ENCODE data around the gene PARD3.

PARD3 gene

DNA sequence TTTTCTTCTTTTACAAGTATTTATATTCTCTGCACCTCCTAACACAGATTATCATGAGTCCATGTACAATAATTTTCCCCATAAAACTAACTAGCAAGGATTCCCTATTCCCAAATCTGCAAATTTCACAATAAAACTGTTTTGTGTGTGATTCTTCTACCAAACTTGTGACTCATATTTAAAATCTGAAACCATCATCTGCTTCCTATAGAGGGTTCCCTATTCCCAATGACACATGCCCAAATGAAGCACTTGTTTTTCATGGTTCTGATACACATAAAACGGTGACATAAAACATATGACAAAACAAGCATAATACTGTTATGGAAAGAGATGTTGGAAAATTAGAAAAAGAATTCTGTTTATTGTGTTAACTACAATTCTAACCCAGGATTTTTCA lies 657.6 kb downstream of the PARD3 start:
- Histone ChIP-seq H3K9me3 (no peaks in the 10 kb centered on the region), H3K36me3 (replicated peaks) (no peaks in the 10 kb centered on the region), H3K4me3 (no peak overlapping the region), H3K27me3 (ENCODE audit: low read depth) (no peaks in the 10 kb centered on the region), H3K4me1 (peaks cover 3% of the 10 kb centered on the region; the same call in 1 of the 2 replicates)
- in situ Hi-C loops (cut with MboI; ENCODE audit: low sequenced_read_pairs) = no loop called here
- DNase-seq (ENCODE audit: low spot score in 2 of 2) = no peak

DNA sequence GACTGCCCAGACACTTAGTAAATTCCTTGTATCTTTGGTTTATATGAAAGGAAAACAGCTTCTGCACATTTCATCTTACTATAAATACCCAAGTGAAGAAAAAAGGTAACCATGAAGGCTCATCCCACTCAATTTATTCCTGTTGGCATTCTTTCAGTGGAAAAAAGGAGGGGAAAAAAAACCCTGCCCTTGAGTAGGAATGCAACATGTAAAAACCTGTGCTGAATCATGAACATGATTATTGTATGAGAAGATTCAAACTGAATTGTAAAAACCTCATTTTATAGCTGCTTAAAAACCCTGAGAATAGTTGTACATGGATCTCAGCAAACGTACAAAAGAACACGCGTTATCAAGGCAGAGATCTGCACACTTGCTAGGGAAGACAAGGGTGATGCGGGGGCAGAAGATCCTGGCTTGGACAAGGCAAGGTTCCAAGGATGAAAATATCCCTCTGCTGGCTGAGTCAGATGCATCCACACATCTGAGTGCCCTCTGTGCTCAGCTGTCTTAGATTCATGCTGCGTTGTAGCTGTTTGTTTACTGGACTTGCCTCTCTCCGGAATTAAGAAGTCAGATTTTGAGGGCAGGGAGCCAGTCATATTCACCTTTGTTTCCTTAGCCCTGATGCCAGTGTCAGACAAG lies 658.2 kb downstream of the PARD3 start:
- DNase-seq (ENCODE audit: low spot score in 2 of 2) = no peak
- Histone ChIP-seq H3K4me1 (peaks cover 3% of the 10 kb centered on the region; the same call in 1 of the 2 replicates), H3K4me3 (no peak overlapping the region), H3K36me3 (replicated peaks) (no peaks in the 10 kb centered on the region), H3K9me3 (no peaks in the 10 kb centered on the region), H3K27me3 (ENCODE audit: low read depth) (no peaks in the 10 kb centered on the region)
- in situ Hi-C loops (cut with MboI; ENCODE audit: low sequenced_read_pairs) = no loop called here

GRCh38 chr10:34155812-34156211 lies 659.3 kb downstream of the PARD3 start:
- no peaks in the 10 kb centered on the region for H3K9me3 ChIP-seq
- in situ Hi-C loops (cut with MboI; ENCODE audit: low sequenced_read_pairs) = no loop called here
- DNase-seq (ENCODE audit: low spot score in 2 of 2) = no peak
- H3K36me3 ChIP-seq (replicated peaks) = no peaks in the 10 kb centered on the region
- H3K27me3 ChIP-seq (ENCODE audit: low read depth) = no peaks in the 10 kb centered on the region
- H3K4me3 ChIP-seq = no peak overlapping the region
- peaks cover 3% of the 10 kb centered on the region; the same call in 1 of the 2 replicates for H3K4me1 ChIP-seq

DNA sequence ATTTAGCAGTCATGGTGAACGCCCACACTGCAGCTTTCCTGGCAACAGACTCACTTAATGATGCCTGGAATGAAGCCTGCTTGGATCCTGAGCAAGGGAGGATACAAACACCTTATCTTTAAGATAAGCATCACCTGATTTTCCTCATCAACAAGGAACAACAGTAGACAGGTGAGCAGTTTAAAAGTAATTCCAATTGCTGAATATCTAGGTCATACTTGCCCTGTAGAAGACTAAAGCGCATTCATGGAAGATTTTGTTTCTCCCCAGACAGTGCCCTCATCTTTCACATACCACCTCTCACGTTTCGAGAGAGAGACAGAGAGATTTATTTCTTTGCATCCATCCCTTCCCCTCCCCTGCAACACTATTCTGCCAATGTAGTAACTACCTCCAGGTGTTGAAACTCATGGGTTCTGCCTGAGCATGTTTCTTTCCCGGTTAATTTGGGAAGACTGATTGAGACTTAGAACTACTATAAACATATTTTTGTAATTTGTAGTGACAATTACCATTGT lies 660.7 kb downstream of the PARD3 start:
- in situ Hi-C loops (cut with MboI; ENCODE audit: low sequenced_read_pairs) = no loop called here
- Histone ChIP-seq H3K27me3 (ENCODE audit: low read depth) (no peaks in the 10 kb centered on the region), H3K4me1 (peaks cover 3% of the 10 kb centered on the region; the same call in 1 of the 2 replicates), H3K9me3 (no peaks in the 10 kb centered on the region), H3K36me3 (replicated peaks) (no peaks in the 10 kb centered on the region), H3K4me3 (no peak overlapping the region)
- DNase-seq (ENCODE audit: low spot score in 2 of 2) = no peak

GRCh38 chr10:34153663-34154382 lies 661.3 kb downstream of the PARD3 start:
- DNase-seq (ENCODE audit: low spot score in 2 of 2) = no peak
- Histone ChIP-seq H3K36me3 (replicated peaks) (no peaks in the 10 kb centered on the region), H3K27me3 (ENCODE audit: low read depth) (no peaks in the 10 kb centered on the region), H3K9me3 (no peaks in the 10 kb centered on the region), H3K4me1 (peaks cover 3% of the 10 kb centered on the region; the same call in 1 of the 2 replicates), H3K4me3 (no peak overlapping the region)
- in situ Hi-C loops (cut with MboI; ENCODE audit: low sequenced_read_pairs) = no loop called here

- no peaks in the 10 kb centered on the region for H3K9me3 ChIP-seq
- in situ Hi-C loops (cut with MboI; ENCODE audit: low sequenced_read_pairs) = no loop called here
- DNase-seq (ENCODE audit: low spot score in 2 of 2) = no peak
- H3K4me3 ChIP-seq = no peak overlapping the region
- H3K4me1 ChIP-seq = peaks cover 3% of the 10 kb centered on the region; the same call in 1 of the 2 replicates
- no peaks in the 10 kb centered on the region for H3K36me3 ChIP-seq (replicated peaks)
- H3K27me3 ChIP-seq (ENCODE audit: low read depth) = no peaks in the 10 kb centered on the region
Measured at GRCh38 chr10:34152434-34152833, 662.7 kb downstream of the PARD3 start.

- no peaks in the 10 kb centered on the region for H3K9me3 ChIP-seq
- in situ Hi-C loops (cut with MboI; ENCODE audit: low sequenced_read_pairs) = no loop called here
Measured at GRCh38 chr10:34151931-34152330, 663.2 kb downstream of the PARD3 start.

DNA sequence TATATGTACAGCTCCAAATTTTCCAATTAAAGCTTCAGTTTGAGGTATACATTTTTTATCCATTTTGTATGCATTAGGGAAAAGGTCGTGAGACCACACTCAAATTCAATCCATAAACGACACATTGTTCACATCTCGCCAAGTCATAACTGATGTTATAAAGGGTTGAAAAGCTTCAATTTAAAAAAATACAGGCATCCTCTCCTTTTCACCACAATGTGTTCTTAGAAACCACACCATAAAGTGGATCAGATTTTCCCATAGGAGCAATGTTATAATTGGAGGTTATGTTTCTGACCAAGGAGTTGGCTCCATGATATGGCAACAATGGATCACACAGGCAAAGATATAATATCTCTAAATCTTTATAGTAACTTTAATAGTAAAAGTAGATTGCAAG lies 663.6 kb downstream of the PARD3 start:
- H3K36me3 ChIP-seq (replicated peaks) = no peaks in the 10 kb centered on the region
- H3K4me1 ChIP-seq = peaks cover 3% of the 10 kb centered on the region; the same call in 1 of the 2 replicates
- H3K9me3 ChIP-seq = no peaks in the 10 kb centered on the region
- in situ Hi-C loops (cut with MboI; ENCODE audit: low sequenced_read_pairs) = no loop called here
- no peak overlapping the region for H3K4me3 ChIP-seq
- no peaks in the 10 kb centered on the region for H3K27me3 ChIP-seq (ENCODE audit: low read depth)
- no peak for DNase-seq (ENCODE audit: low spot score in 2 of 2)

More at GRCh38 chr10:34151931-34152330, 663.2 kb downstream of the PARD3 start:
- Histone ChIP-seq H3K27me3 (ENCODE audit: low read depth) (no peaks in the 10 kb centered on the region), H3K36me3 (replicated peaks) (no peaks in the 10 kb centered on the region), H3K4me1 (peaks cover 3% of the 10 kb centered on the region; the same call in 1 of the 2 replicates), H3K4me3 (no peak overlapping the region)
- DNase-seq (ENCODE audit: low spot score in 2 of 2) = no peak

DNA sequence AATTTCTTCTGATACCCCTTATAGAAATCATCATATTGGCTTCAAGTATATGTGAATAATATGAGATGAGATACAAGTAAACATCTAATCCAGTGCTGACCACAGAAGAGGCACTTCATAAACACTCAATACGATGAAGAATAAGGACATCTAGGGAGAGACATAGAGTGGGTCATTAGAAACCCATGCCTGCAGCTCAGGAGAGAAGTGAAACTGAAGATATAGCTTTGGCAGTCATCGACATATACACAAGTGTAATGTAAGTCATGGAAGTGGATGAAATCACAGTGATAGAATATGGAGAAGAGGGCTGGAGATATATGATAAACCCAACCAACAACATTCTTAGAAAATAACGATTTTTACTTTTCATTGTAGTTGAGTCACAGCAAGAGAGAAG lies 665.0 kb downstream of the PARD3 start:
- DNase-seq (ENCODE audit: low spot score in 2 of 2) = no peak

DNA sequence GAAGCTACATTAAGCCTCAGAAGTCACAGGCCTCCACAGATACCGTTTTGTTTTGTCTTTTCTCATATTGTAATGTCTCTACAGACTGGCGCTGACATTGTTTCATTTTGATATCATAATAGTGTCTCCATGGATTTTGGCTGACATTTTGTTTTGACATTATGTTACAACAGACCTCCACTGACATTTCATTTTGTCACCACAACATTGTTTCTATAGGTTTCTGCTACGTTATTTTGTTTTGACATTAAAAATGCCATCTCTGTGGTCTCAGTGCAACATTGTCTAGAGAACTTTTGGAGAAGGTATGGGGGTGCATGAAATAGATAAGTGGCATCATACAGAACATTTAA lies 666.8 kb downstream of the PARD3 start:
- Histone ChIP-seq H3K9me3 (no peaks in the 10 kb centered on the region), H3K4me3 (no peak overlapping the region), H3K36me3 (replicated peaks) (no peaks in the 10 kb centered on the region), H3K27me3 (ENCODE audit: low read depth) (no peaks in the 10 kb centered on the region), H3K4me1 (no peaks in the 10 kb centered on the region)
- in situ Hi-C loops (cut with MboI; ENCODE audit: low sequenced_read_pairs) = no loop called here
- DNase-seq (ENCODE audit: low spot score in 2 of 2) = no peak

More for the DNA sequence above, 665.0 kb downstream of the PARD3 start:
- Histone ChIP-seq H3K36me3 (replicated peaks) (no peaks in the 10 kb centered on the region), H3K27me3 (ENCODE audit: low read depth) (no peaks in the 10 kb centered on the region), H3K4me3 (no peak overlapping the region), H3K4me1 (peaks cover 3% of the 10 kb centered on the region; the same call in 1 of the 2 replicates), H3K9me3 (no peaks in the 10 kb centered on the region)
- in situ Hi-C loops (cut with MboI; ENCODE audit: low sequenced_read_pairs) = no loop called here

GRCh38 chr10:34147641-34148304 lies 667.3 kb downstream of the PARD3 start:
- in situ Hi-C loops (cut with MboI; ENCODE audit: low sequenced_read_pairs) = no loop called here
- no peak for DNase-seq (ENCODE audit: low spot score in 2 of 2)
- no peaks in the 10 kb centered on the region for H3K27me3 ChIP-seq (ENCODE audit: low read depth)
- no peaks in the 10 kb centered on the region for H3K4me1 ChIP-seq
- no peak overlapping the region for H3K4me3 ChIP-seq
- no peaks in the 10 kb centered on the region for H3K36me3 ChIP-seq (replicated peaks)
- no peaks in the 10 kb centered on the region for H3K9me3 ChIP-seq

DNA sequence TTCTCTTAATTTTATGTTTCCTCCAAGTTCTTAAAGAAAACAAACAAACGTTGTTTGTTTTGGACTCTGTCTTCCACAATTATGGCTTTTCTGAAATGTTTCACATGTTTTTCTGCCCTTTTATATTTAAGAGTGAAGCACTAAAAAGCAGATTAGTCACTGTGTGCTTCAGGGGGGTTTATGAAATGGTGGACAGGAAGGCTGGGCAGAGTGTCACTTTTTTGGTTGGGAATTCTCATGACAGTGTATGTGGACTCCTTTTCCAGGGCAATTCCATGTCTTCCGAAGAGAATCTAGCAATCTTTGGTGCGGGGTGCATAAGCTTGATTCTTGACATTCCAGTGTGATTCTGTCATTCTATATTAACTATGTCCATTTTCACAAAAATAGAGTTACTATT lies 669.4 kb downstream of the PARD3 start:
- H3K4me1 ChIP-seq = no peaks in the 10 kb centered on the region
- no peak for DNase-seq (ENCODE audit: low spot score in 2 of 2)
- no peak overlapping the region for H3K4me3 ChIP-seq
- H3K36me3 ChIP-seq (replicated peaks) = no peaks in the 10 kb centered on the region
- H3K27me3 ChIP-seq (ENCODE audit: low read depth) = no peaks in the 10 kb centered on the region
- in situ Hi-C loops (cut with MboI; ENCODE audit: low sequenced_read_pairs) = no loop called here
- H3K9me3 ChIP-seq = no peaks in the 10 kb centered on the region

DNA sequence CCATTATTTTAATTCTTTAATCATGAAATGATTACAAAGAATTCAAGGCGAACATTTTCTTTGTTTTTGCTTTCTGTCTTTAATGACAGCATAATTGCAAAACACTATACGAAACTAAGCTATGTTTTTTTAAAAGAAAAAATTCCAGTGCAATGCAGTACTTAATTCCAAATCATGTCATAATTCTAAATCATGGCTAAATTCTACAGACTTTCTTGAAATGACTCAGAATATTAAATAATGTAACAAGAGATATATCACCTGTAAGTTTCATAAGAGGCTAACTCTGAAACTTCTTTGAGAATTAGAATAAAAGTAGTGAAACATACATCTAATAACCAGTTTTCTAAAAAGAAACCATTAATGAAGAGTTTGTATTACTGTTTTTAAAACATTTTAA lies 671.6 kb downstream of the PARD3 start:
- Histone ChIP-seq H3K27me3 (ENCODE audit: low read depth) (no peaks in the 10 kb centered on the region), H3K4me1 (no peaks in the 10 kb centered on the region), H3K4me3 (no peak overlapping the region), H3K9me3 (no peaks in the 10 kb centered on the region), H3K36me3 (replicated peaks) (no peaks in the 10 kb centered on the region)
- in situ Hi-C loops (cut with MboI; ENCODE audit: low sequenced_read_pairs) = no loop called here
- no peak for DNase-seq (ENCODE audit: low spot score in 2 of 2)
